Stomach (tissue), 4 donors: ENCODE measurements around the gene TEX10.

Experiments
- EP300 ChIP-seq: sonication (generic); formaldehyde crosslinking; IDR thresholded peaks from one replicate; pipeline ENCODE4 v1.6.1; 2017; ENCODE audit warnings: antibody characterized with exemption
- TF ChIP-seq, protein P1 (sequence below), 7 experiments: fragments of 450-650 bp in 4 of 7; fragments of 200-600 bp in 3 of 7; sonication (generic) in 3 of 7; IDR thresholded peaks; one replicate each; pipeline ENCODE4 v1.5.1; 2016 to 2019; ENCODE audit warnings: antibody characterized with exemption in 7 of 7, control low read depth in 2 of 7, mild to moderate bottlenecking in 1 of 7

DNA sequence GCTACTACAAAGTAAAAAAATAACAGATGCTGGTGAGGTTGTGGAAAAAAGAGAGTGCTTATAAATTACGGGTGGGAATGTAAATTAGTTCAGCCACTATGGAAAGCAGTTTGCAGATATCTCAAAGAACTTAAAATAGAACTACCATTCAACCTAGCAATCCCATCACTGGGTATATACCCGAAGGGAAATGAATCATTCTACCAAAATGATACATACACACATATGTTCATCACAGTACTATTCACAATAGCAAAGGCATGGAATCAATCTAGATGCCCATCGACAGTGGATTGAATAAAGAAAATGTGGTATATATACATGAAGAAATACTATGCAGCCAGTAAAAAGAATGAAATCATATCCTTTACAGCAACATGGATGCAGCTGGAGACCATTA, 6.3 kb upstream of the TEX10 start:
- TF ChIP-seq EP300: no peak
- TF ChIP-seq, protein P1, sequence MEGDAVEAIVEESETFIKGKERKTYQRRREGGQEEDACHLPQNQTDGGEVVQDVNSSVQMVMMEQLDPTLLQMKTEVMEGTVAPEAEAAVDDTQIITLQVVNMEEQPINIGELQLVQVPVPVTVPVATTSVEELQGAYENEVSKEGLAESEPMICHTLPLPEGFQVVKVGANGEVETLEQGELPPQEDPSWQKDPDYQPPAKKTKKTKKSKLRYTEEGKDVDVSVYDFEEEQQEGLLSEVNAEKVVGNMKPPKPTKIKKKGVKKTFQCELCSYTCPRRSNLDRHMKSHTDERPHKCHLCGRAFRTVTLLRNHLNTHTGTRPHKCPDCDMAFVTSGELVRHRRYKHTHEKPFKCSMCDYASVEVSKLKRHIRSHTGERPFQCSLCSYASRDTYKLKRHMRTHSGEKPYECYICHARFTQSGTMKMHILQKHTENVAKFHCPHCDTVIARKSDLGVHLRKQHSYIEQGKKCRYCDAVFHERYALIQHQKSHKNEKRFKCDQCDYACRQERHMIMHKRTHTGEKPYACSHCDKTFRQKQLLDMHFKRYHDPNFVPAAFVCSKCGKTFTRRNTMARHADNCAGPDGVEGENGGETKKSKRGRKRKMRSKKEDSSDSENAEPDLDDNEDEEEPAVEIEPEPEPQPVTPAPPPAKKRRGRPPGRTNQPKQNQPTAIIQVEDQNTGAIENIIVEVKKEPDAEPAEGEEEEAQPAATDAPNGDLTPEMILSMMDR (IDR thresholded peaks at IDR 0.05): no peak
